OCI-LY3 (cell line): Measurements from ENCODE around the gene AREL1.

ENCODE experiments used
- CTCF ChIP-seq: fragments of 200-600, 300-600 bp; sonication (generic); IDR thresholded peaks from 2 replicates; pipeline ENCODE4 v1.5.1; 2014; ENCODE audit warnings: antibody characterized with exemption, low read length, low read depth
- EZH2phosphoT487 ChIP-seq: fragments of 200-600 bp; shearing (Covaris generic); IDR thresholded peaks from 2 replicates; pipeline ENCODE4 v1.6.1; 2018; ENCODE audit warnings: antibody characterized with exemption, mixed run types, low read depth

GRCh38 chr14:74711651-74712050 lies 1.2 kb downstream of the AREL1 start:
- TF ChIP-seq CTCF (no peak), EZH2phosphoT487 (no peak)
